Hepatocyte (in vitro differentiated cells): ENCODE measurements around the gene CYP2C19.

Experiments
- CTCF ChIP-seq: fragments of 200-600 bp; sonication (generic); IDR thresholded peaks from 2 replicates; pipeline ENCODE4 v1.5.1; 2016; ENCODE audit warnings: antibody characterized with exemption, mild to moderate bottlenecking; ENCODE audit not compliant: poor library complexity
- EZH2 ChIP-seq: fragments of 200-600 bp; sonication (generic); IDR thresholded peaks from 2 replicates; pipeline ENCODE4 v1.6.1; 2016; ENCODE audit warnings: antibody characterized with exemption, mild to moderate bottlenecking, borderline replicate concordance
- EZH2phosphoT487 ChIP-seq: fragments of 200-600 bp; sonication (generic); IDR thresholded peaks from one replicate; pipeline ENCODE4 v1.6.1; 2018; ENCODE audit warnings: antibody characterized with exemption, mild to moderate bottlenecking, low read depth, moderate library complexity; ENCODE audit not compliant: unreplicated experiment, severe bottlenecking

- TF ChIP-seq CTCF (no peak), EZH2 (no peak), EZH2phosphoT487 (no peak)
These were observed 140.1 kb downstream of the CYP2C19 start for GRCh38 chr10:94902570-94902969.
